ENCODE data around the gene LTO1. TPM values are rescaled to one million over a fixed set of nuclear protein-coding genes. Genes with fewer than 3 reads are reported as not detected.

The LTO1 gene
- total RNA-seq, 1 experiment from 2014 or later, result 25.3 TPM

GRCh38 chr11:69650081-69650831, 24.9 kb downstream of the LTO1 start:
- H4K20me1 ChIP-seq (ENCODE audit: control insufficient read depth, insufficient read depth, insufficient read length), result no peaks in the 10 kb centered on the region
- H3K27me3 Mint-ChIP-seq (ENCODE audit: low read depth), result no peaks in the 10 kb centered on the region
- no peak overlapping the region for H3K14ac ChIP-seq (ENCODE audit: insufficient read depth, low read length)
- no peak overlapping the region for H2BK120ac ChIP-seq (ENCODE audit: low read depth, low read length, poor library complexity, severe bottlenecking)
- H2AFZ ChIP-seq (ENCODE audit: low read length), result no peak overlapping the region
- H2BK20ac ChIP-seq (ENCODE audit: low read depth, low read length, poor library complexity, severe bottlenecking), result no peak overlapping the region
- H3K4me3 Mint-ChIP-seq, result no peak overlapping the region
- no peak overlapping the region for H3K4ac ChIP-seq (ENCODE audit: low read depth, low read length)
- H3K27ac ChIP-seq (ENCODE audit: insufficient read length, low read depth, low read length), result no peak overlapping the region
- no peak for TF ChIP-seq CTCF (conservative IDR thresholded peaks at IDR 0.05)
- no peak overlapping the region for H3K4me2 ChIP-seq (ENCODE audit: insufficient read depth, insufficient read length, low read length)
- H3K18ac ChIP-seq (ENCODE audit: insufficient read length, low read depth, low read length), result no peak overlapping the region
- H3K79me2 ChIP-seq (ENCODE audit: insufficient read depth, low read length), result no peaks in the 10 kb centered on the region
- no peaks in the 10 kb centered on the region for H3K27me3 ChIP-seq (ENCODE audit: insufficient read depth, low read length)
- H2AK5ac ChIP-seq (ENCODE audit: insufficient read length, low read length), result no peak overlapping the region
- no peaks in the 10 kb centered on the region for H3K9me3 Mint-ChIP-seq
- H3K27ac Mint-ChIP-seq, result no peak overlapping the region
- no peaks in the 10 kb centered on the region for H3K4me1 ChIP-seq (ENCODE audit: insufficient read depth, low read length)
- H3K9me3 ChIP-seq (ENCODE audit: control insufficient read depth, low read depth, low read length), result no peaks in the 10 kb centered on the region
- H2BK15ac ChIP-seq (ENCODE audit: low read depth, low read length), result no peak overlapping the region
- WGBS (ENCODE audit: extremely low coverage, insufficient read length, low lambda C conversion rate), result no CpG with 5 or more reads among the region's 24 CpGs
- peaks cover 10 to 87% (median 69%) of the 10 kb centered on the region in 3 experiments; a peak in 6 of 7 replicates for H3K36me3 Mint-ChIP-seq (ENCODE audit: insufficient read depth in 1 of 3, low read depth in 3 of 3)
- no peak overlapping the region for H3K56ac ChIP-seq (ENCODE audit: insufficient read length, low read depth, low read length)
- no peak overlapping the region for H2BK12ac ChIP-seq (ENCODE audit: insufficient read length, low read depth, low read length)
- H4K5ac ChIP-seq (ENCODE audit: insufficient read length, low read depth, low read length), result no peak overlapping the region
- H4K8ac ChIP-seq (replicated peaks; ENCODE audit: insufficient read length, low read depth, low read length), result no peak overlapping the region
- no peak overlapping the region for H3K9ac ChIP-seq (ENCODE audit: extremely low read depth, insufficient read length, low read length)
- DNase-seq, result peak; percentile 25
- H3K23me2 ChIP-seq (ENCODE audit: insufficient read length, low read depth, low read length, poor library complexity, severe bottlenecking), result no peaks in the 10 kb centered on the region
- peaks cover 4 to 9% of the 10 kb centered on the region in 2 experiments; a peak in 3 of 4 replicates for H3K4me1 Mint-ChIP-seq
- no peak overlapping the region for H3T11ph ChIP-seq (ENCODE audit: low read length)
- H3K79me1 ChIP-seq (ENCODE audit: insufficient read depth, low read depth, low read length, poor library complexity, severe bottlenecking), result no peaks in the 10 kb centered on the region
- no peak overlapping the region for H3K23ac ChIP-seq (ENCODE audit: insufficient read length, low read depth, low read length)
- no peak overlapping the region for H4K91ac ChIP-seq (ENCODE audit: insufficient read length, low read depth, low read length)
- no peak overlapping the region for H2BK5ac ChIP-seq (ENCODE audit: insufficient read length, low read length)
